ENCODE results near the gene CRB1.

DNA sequence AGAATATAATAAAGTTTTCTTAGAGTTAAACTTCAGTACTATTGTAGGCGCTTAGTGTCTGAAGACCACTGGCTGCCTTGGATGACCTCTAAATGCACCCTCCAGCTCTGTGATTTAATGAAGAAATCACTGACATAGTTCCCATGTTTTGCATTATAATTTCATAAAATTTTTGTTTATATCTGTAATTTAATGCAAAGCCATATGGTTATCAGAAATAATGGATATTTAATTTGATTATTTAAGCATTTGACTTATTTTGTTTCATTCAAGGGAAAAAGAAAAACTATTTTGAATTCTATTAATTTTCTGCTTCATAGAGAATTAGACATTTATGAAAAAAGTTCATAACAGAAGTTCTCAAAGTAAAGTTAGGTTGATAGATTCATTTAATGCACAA lies 18.6 kb downstream of the CRB1 start:
- TF ChIP-seq, protein P1, sequence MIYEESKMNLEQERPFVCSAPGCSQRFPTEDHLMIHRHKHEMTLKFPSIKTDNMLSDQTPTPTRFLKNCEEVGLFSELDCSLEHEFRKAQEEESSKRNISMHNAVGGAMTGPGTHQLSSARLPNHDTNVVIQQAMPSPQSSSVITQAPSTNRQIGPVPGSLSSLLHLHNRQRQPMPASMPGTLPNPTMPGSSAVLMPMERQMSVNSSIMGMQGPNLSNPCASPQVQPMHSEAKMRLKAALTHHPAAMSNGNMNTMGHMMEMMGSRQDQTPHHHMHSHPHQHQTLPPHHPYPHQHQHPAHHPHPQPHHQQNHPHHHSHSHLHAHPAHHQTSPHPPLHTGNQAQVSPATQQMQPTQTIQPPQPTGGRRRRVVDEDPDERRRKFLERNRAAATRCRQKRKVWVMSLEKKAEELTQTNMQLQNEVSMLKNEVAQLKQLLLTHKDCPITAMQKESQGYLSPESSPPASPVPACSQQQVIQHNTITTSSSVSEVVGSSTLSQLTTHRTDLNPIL (CRISPR knock-in tag; IDR thresholded peaks at IDR 0.05; ENCODE audit: low read depth): no peak; the same call in 1 of the 2 replicates
- no peak; the same call in 1 of the 2 replicates for TF ChIP-seq ISL1 (CRISPR knock-in tag; IDR thresholded peaks at IDR 0.05)
- TF ChIP-seq ZFP30 (CRISPR knock-in tag; IDR thresholded peaks at IDR 0.05): no peak
- no peak for TF ChIP-seq ZFP3 (CRISPR knock-in tag; IDR thresholded peaks at IDR 0.05)
- TF ChIP-seq CSDC2 (CRISPR knock-in tag; IDR thresholded peaks at IDR 0.05): no peak
- no peak for TF ChIP-seq RARB (CRISPR knock-in tag; IDR thresholded peaks at IDR 0.05)
- no peak for TF ChIP-seq TOX (CRISPR knock-in tag; IDR thresholded peaks at IDR 0.05; ENCODE audit: borderline replicate concordance)
- no peak for TF ChIP-seq OSR1 (CRISPR knock-in tag; IDR thresholded peaks at IDR 0.05)
- no peak for TF ChIP-seq ARNTL (CRISPR knock-in tag; IDR thresholded peaks at IDR 0.05; ENCODE audit: borderline replicate concordance, low read depth)

All from SK-N-SH treated with all-trans-retinoic acid at 6 μM for 48 hours (cell line).